ENCODE data around the gene TMEM60. TPM values are rescaled to one million over a fixed set of nuclear protein-coding genes. Genes with fewer than 3 reads are reported as not detected.
"Not testable (repeated sequence)": the region's sequence is repeated elsewhere in the genome, so short reads cannot be mapped to it uniquely, and the experiment has no call there.

Gene TMEM60
- total RNA-seq = 11.0 TPM

DNA sequence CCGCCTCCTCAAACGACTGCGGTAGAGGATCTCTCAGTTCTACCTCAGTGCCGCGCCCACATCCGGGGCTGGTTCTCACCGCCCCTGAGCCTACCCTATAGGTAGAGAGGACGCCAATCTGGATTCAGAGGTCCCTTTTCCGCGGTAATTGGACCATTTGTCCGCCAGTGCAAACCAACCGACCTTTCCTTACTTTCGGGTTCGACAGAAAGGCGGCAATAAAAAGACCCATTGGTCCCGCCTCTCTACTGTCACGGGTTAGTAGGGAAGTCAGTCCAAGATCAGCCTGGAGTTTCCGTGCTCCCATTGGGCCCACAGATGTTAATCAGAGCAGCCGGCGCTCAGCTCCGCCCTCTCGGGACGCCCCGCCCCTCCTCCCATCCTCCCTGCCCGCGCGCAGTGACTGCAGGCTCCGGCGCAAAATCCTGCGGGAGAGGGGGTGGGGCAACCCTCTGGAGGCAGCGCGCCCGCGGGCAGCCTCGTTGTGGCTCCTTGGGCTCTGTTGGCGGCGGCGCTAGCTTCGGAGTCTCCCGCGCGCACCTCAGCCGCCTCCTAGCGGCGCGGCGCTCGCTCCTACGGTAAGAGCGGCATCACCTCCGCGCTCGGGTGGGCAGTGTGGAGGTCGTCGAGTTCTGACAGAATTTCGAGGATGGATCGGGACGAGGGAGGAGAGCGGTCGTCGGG lies at the start of gene TMEM60, which contains the start of gene PHTF2:
TMEM60 (minus strand) TSS at position 41 of the 684 bp plus-strand sequence. CDS start 4,061 bp downstream, outside the sequence.
PHTF2 (plus strand) TSS at position 380 of the 684 bp plus-strand sequence.
- DNase-seq = peak; percentile 100

DNA sequence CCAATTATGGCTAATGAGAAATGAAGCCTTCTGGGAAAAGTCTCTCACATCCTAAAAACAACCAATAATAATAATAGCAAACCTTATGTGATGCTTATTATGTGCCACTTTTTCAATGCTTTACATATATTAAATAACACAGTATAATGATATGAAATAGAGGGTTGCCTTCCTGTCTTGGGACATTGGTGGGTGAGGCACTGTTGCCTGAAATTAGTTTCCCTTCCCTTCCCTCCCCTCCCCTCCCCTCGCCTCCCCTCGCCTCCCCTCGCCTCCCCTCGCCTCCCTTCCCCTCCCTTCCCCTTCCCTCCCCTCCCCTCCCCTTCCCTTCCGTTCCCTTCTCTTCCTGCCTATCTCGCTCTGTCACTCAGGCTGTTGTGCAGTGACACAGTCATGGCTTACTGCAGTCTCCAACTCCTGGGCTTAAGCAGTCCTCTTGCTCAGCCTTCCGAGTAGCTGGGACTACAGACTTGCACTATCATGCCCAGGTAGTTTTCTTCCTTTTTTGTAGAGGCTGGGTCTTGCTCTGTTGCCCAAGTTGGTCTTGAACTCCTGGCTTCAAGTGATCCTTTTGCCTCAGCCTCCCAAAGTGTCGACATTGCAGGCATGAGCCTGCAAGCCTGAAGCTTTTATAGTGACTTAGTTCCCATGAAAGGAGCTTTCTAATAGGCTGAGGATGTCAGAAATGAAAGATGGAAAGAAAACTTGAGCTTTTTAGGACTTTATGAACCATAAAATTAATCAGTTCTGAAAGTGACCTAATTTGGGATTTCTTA lies 48.3 kb upstream of the TMEM60 start:
- DNase-seq = no peak

GRCh38 chr7:77843194-77843593 lies 45.0 kb upstream of the TMEM60 start:
- no peak for DNase-seq

DNA sequence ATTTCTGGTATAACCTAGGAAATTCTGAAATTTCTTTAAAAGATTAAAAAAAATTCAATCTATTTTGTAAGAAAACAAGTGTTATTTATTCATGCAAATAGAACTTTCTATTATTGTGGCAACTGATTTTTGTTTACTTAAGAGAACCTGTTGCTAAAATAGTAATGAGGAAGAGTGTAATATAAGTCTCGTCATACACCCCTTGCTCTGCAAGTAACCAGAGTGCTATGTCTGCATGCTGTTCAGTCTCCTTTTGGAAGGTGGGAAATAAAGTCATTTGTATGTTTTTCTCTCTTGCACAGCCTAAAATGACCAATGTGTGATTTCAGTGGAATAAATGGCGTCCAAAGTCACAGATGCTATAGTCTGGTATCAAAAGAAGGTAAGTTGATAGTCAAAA lies 41.7 kb upstream of the TMEM60 start:
- no peak for DNase-seq

DNA sequence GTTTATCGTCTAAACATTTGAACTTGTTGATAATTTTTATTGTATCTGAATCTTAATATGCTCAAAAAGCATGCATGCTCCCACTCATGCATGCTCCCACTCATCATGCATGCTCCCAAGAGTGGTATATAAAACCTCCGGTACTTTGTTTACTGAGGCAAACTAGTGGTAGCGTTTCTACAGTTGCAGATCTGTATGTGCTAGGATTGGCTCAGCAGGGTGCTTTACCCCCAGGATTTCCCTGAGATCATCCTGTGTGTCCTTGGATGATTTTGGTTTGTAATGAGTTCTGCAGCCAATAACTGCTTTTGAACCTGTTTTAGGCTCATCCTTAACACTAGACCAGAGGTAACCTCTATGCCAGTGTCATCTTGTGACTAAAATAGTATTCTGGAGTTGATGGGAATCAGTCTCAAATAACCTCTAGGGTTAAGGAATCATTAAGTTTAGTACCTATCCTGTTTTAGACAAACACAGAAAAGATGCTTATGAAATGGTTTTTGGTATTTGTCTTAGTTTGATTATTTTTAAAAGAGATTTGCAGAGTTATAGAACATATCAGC lies 40.8 kb upstream of the TMEM60 start:
- DNase-seq = no peak

DNA sequence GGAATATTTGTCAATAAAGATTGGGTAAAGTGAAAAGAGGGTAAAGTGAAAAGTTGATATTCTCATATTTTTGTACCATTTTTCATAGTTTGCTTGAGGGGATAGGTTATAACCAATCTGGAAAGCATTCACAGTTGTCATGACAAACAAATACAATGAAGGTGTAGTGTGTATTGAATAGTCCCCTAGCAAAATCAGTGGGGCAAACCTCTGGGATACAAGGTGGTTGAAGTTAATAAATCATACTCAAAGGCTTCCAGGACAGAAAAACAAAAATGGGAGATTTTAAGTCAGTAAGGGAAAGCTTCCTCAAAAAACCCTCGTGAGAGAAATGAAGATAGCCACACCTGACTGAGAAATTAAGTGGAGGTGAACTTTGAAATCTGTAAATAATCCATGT lies 39.7 kb upstream of the TMEM60 start:
- no peak for DNase-seq

GRCh38 chr7:77837275-77837674 lies 39.0 kb upstream of the TMEM60 start:
- DNase-seq = no peak

GRCh38 chr7:77836425-77836824 lies 38.2 kb upstream of the TMEM60 start:
- DNase-seq = not testable (repeated sequence)

DNA sequence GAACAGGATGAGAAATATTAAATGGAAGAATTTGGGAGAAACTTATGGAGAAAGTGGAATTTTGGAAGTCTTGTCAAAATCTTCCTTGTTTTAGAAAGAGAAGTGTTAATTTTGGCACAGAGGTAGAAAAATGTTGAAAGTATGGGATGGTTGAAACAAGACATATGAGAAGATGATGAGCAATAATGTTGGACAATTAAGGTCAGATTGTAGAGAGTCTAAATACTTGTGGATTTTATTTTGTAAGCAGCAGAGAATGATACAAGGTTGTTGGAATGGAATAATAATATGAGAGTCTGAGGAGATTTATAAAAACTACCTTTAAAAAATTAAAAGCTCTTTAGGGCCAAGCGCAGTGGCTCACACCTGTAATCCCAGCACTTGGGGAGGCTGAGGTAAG lies 34.9 kb upstream of the TMEM60 start:
- DNase-seq = no peak

DNA sequence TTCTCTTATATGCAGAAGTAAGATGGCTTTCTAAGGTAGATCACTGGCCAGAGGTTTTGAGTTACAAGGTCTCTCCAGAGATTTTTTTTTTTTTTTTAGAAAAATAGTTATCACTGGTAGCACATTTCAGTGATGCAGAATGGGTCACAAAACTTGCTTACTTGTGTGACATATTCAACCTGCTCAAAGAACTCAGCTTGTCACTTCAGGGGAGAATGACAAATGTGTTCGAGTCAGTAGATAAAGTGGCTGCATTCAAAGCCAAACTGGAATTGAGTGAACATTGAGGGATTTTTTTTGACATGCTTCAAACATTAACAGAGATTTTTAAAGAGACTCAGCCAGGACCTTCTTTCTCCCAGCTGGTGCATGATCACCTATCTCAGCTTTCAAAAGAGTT lies 33.7 kb upstream of the TMEM60 start:
- DNase-seq = no peak

DNA sequence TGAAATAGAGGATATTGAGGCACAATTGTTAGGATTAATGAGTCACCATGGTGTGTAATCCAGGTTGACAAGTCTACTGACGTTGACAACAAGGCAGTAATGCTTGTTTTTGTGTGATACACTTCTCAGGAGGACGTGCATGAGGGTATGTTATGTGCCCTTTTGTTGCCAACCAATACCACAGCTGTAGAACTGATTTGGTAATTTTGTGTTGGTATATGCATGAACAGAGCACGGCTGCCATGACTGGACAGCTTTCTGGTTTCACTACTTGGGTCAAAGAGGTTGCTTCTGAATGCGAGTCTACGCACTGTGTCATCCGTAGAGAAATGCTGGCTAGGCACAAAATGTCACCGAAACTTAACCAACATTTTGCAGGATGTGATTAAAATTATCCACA lies 33.2 kb upstream of the TMEM60 start:
- no peak for DNase-seq

- no peak for DNase-seq
These were observed 32.6 kb upstream of the TMEM60 start for GRCh38 chr7:77830649-77831355.

DNA sequence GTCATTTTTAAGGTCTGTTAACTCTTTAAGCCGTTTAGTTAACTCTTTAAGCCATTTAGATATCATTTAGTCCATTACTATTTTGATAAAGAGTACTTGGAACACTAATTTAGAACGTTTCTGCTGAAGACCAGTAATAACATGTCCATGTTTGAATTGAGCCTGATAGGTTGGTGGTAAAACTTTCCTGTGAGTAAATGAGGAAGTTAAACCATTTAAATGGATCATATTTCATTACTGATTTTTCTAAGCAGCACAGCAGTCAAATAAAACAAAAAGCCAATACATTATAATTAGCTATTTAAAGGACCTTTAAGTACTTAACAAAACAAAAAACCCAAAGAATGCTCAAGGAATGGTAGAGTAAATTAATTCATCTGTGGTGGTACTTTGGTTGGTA lies 29.8 kb upstream of the TMEM60 start:
- DNase-seq = no peak

- DNase-seq = no peak
These were observed 28.1 kb upstream of the TMEM60 start for GRCh38 chr7:77826300-77826699.

GRCh38 chr7:77825131-77825530 lies 26.9 kb upstream of the TMEM60 start:
- DNase-seq = no peak

DNA sequence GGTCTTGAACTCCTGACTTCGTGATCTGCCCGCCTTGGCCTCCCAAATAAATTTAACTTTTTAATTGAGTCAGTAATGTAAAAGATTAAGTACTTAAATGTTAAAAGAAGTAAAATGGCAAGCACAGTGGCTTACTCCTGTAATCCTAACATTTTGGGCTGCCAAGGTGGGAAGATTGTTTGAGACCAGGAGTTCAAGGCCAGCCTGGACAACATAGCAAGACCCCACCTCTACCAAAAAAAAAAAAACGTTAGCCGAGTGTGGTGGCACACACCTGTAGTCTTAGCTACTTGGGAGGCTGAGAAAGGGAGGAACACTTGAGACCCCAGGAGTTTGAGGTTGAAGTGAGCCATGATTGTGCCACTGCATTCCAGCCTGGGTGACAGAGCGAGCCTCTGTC lies 26.4 kb upstream of the TMEM60 start:
- DNase-seq = no peak

DNA sequence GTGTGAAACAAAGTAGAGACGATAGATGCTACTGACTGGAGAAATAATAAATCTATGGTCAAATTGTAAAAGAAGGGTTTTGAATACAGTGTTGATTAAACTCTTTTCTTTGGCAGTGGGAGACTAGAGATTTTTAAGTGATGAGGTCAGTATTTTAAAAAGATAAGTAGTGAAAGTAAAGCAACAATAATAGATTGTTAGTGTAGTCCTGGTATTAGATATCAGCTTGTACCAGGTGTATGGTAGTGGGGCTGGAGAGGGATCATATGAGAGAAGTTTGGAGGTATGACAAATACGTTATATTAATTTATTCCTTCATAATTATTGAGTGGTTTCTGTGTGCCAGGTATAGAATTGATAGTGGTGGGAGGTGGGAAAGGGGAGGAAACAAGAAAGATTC lies 25.6 kb upstream of the TMEM60 start:
- DNase-seq = no peak

- no peak for DNase-seq
These were observed 24.0 kb upstream of the TMEM60 start for GRCh38 chr7:77822269-77822668.

DNA sequence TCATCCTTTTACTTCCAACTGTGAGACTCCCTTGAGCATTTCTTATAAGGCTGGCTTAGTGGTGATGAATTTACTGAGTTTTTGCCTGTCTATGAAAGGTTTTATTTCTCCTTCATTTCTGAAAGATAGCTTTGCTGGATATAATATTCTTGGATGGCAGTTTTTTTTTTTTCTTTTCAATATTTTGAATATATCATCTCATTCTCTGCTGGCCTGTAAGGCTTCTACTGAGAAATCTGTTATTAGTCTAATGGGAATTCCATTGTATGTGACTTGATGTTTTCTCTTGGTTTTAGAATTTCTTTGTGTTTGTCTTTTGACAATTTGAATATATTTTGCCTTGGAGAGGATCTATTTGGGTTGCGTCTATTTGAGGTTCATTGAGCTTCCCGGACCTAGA lies 22.7 kb upstream of the TMEM60 start:
- DNase-seq = no peak

DNA sequence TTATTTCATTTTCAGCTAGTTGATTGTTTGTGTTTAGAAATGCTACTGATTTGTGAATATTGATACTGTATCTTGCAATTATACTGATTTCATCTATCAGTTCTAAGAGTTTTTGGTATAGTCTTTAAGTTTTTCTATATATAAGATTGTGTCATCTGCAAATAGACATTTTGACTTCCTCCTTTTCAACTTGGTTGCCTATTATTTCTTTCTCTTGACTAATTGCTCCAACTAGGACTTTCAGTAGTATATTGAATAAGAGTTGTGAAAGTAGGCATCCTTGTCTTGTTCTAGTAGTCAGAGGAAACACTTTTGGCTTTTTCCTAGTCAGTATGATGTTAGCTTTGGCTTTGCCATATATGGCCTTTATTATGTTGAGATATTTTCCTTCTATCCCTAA lies 20.8 kb upstream of the TMEM60 start:
- no peak for DNase-seq

DNA sequence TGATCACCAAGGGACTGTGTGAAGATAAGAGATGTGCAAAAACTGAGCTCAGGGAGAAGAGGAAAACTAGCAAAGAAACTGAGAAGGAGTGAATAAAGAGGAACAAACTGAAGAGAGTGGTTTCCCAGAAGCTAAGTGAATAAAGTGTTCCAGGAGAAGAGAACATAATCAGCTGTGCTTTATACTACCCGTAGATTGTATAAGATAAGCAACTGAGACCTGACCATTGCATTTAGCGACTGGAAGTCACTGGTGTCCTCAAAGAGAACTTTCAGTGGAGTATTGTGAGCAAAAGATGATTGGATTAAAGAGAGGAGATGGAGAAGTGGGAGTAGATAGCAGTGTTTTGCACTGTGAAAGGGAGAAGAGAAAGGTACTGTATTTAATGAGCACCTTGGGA lies 14.9 kb upstream of the TMEM60 start:
- DNase-seq = no peak

- DNase-seq = no peak
These were observed 14.1 kb upstream of the TMEM60 start for GRCh38 chr7:77812290-77812685.

All from skin of body (tissue), 2 donors.